Measurements from ENCODE around the gene CGAS.

Gene CGAS

DNA sequence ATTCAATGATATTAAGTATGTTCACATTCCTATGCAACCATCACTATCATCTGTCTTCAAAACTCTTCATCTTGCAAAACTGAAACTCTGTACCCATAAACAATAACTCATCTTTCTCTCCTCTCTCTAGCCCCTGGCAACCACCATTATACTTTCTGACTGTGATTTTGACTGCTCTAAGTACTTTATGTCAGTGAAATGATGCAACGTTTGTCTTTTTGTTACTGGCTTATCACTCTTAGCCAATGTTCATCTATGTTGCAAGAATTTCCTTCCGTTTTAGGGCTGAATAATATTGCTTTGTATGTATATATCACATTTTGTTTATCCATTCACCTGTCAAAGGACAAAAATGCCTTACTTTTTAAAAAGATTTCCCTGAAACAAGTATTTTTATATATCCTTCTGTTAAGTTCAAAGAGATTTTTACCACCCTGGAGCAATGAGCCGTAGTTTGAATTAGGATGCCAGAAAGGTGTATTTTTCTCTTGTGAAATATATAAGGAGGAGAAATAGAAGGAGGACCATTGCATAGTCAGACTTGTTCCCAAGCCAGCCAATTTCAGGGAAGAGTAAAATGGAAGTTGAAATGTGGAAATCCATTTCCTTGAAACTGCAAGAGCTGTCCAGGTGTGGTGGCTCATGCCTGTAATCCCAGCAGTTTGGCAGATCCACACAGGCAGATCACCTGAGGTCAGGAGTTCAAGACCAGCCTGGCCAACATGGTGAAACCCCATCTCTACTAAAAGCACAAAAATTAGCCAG lies 4.0 kb upstream of the CGAS start:
- intact Hi-C loops (cut with DNase I; ENCODE audit: low total_unique reads) = no loop called here
- peaks cover 0 to 12% (median 2%) of the 10 kb centered on the region in 4 donors for H3K4me1 ChIP-seq

GRCh38 chr6:73451223-73452106 lies 632 bp downstream of the CGAS start:
- TF ChIP-seq CTCF (IDR thresholded peaks at IDR 0.05) = no peak
- Histone ChIP-seq H3K36me3 (no peaks in the 10 kb centered on the region), H3K4me1 (peaks cover 0 to 23% (median 2%) of the 10 kb centered on the region in 4 donors), H3K27me3 (no peaks in the 10 kb centered on the region), H3K9me3 (no peaks in the 10 kb centered on the region), H3K27ac (peak overlapping the region; percentile 75 to 87), H3K4me3 (peak overlapping the region; percentile 62 to 83)
- intact Hi-C loops (cut with DNase I; ENCODE audit: low total_unique reads) = no loop called here
- peak; percentile 29 to 69 for DNase-seq

More for the DNA sequence above, 4.0 kb upstream of the CGAS start:
- no peak overlapping the region for H3K27ac ChIP-seq
- no peak for TF ChIP-seq CTCF (IDR thresholded peaks at IDR 0.05)
- no peaks in the 10 kb centered on the region for H3K27me3 ChIP-seq
- H3K4me3 ChIP-seq = no peak overlapping the region
- H3K9me3 ChIP-seq = no peaks in the 10 kb centered on the region
- no peaks in the 10 kb centered on the region for H3K36me3 ChIP-seq
- no peak for DNase-seq

GRCh38 chr6:73443555-73443954 lies 8.5 kb downstream of the CGAS start:
- no peaks in the 10 kb centered on the region for H3K27me3 ChIP-seq
- H3K36me3 ChIP-seq = peaks cover 9 to 28% (median 16%) of the 10 kb centered on the region in 3 donors
- intact Hi-C loops (cut with DNase I; ENCODE audit: low total_unique reads) = no loop called here
- TF ChIP-seq CTCF (IDR thresholded peaks at IDR 0.05) = no peak
- H3K9me3 ChIP-seq = no peaks in the 10 kb centered on the region
- peaks cover 0 to 10% (median 0%) of the 10 kb centered on the region in 4 donors for H3K4me1 ChIP-seq
- no peak for DNase-seq
- no peak overlapping the region for H3K27ac ChIP-seq
- H3K4me3 ChIP-seq = no peak overlapping the region

- H3K36me3 ChIP-seq = peaks cover 29 to 34% (median 31%) of the 10 kb centered on the region in 3 donors
- DNase-seq = no peak
- H3K27ac ChIP-seq = no peak overlapping the region
Observed at GRCh38 chr6:73435236-73435635, 16.9 kb downstream of the CGAS start.

DNA sequence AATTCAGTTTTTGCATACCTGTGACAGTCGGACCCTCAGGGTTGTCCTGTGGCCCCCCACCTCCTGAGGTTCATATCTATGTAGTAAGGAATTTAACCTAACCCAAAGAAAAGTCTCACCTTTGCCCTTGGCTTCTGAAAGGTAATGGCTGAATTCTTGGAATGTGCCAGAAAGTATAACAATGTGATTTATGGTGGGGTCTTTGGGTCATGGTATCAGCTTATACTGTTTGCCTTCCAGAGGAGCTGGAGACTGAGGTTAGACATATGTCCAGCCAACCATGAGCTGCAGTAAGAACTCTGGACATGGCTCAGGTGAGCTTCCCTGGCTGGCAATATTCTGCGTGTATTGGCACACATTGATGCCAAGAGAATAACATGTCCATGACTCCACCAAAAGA lies 30.6 kb downstream of the CGAS start:
- no peaks in the 10 kb centered on the region for H3K9me3 ChIP-seq
- no peak overlapping the region for H3K27ac ChIP-seq
- intact Hi-C loops (cut with DNase I; ENCODE audit: low total_unique reads) = no loop called here
- H3K4me1 ChIP-seq = no peaks in the 10 kb centered on the region
- H3K4me3 ChIP-seq = no peak overlapping the region
- H3K36me3 ChIP-seq = peaks cover 18 to 33% (median 28%) of the 10 kb centered on the region in 3 donors
- no peak for DNase-seq
- no peak for TF ChIP-seq CTCF (IDR thresholded peaks at IDR 0.05)
- H3K27me3 ChIP-seq = no peaks in the 10 kb centered on the region

More at GRCh38 chr6:73435236-73435635, 16.9 kb downstream of the CGAS start:
- no peaks in the 10 kb centered on the region for H3K4me1 ChIP-seq
- TF ChIP-seq CTCF (IDR thresholded peaks at IDR 0.05) = no peak
- intact Hi-C loops (cut with DNase I; ENCODE audit: low total_unique reads) = no loop called here
- H3K4me3 ChIP-seq = no peak overlapping the region
- no peaks in the 10 kb centered on the region for H3K9me3 ChIP-seq
- no peaks in the 10 kb centered on the region for H3K27me3 ChIP-seq
